Keratinocyte (primary cell): ENCODE results near the gene FBXO44.

Source experiments
- CTCF ChIP-seq, 3 experiments: IDR thresholded peaks in 1 of 3; conservative IDR thresholded peaks in 1 of 3; optimal IDR thresholded peaks in 1 of 3; 2 replicates in 2 of 3; 3 replicates in 1 of 3; pipeline versions ENCODE3 to v1.5.1; 2011; ENCODE audit warnings: low read length in 3 of 3, mild to moderate bottlenecking in 3 of 3, moderate library complexity in 2 of 3, control low read depth in 1 of 3, inconsistent platforms in 1 of 3; ENCODE audit not compliant: insufficient read depth in 2 of 3; ENCODE audit errors: extremely low read depth in 1 of 3
- EZH2 ChIP-seq: IDR thresholded peaks from one replicate; pipeline ENCODE4 v1.6.1; 2012; ENCODE audit warnings: inconsistent platforms, mild to moderate bottlenecking, low read length, moderate library complexity

DNA sequence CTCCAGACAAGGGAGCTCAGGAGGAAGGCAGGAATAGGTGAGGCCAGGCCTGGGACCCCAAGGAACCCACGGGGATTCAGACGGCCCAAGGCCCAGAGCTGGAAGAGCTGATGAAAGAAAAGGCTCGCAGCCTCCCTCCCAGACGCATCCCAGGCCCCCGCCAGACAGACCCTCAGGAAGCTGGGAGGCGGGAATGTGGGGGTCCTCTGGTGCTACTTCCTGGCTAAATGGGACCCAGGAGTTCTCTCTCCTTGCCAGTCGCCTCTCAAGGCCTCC lies 878 bp upstream of the FBXO44 start:
- TF ChIP-seq CTCF (optimal IDR thresholded peaks at IDR 0.05 in 1 of 3, IDR thresholded peaks at IDR 0.05 in 1 of 3, conservative IDR thresholded peaks at IDR 0.05 in 1 of 3; ENCODE audit: extremely low read depth in 1 of 3, insufficient read depth in 2 of 3, low read length in 3 of 3), result no peak
- no peak for TF ChIP-seq EZH2
